B cell (primary cell): Measurements from ENCODE around the gene AFF3. TPM values are rescaled to one million over a fixed set of nuclear protein-coding genes. Genes with fewer than 3 reads are reported as not detected.

ENCODE experiments used
- ATAC-seq: fragments of 200-7000 bp; cut with Tn5 transposase; one replicate; pipeline ENCODE4 v1.10.0; 2021; ENCODE audit warnings: low read depth, mild to moderate bottlenecking, moderate number of reproducible peaks, moderate library complexity
- CTCF ChIA-PET: fragments of 350-600 bp; sonication (Branson Sonifier 250); formaldehyde crosslinking; loops from one replicate; lab custom pipeline; 2021; ENCODE audit warnings: antibody characterized with exemption, inconsistent platforms; lab: Charles Lee
- POLR2A ChIA-PET: fragments of 350-600 bp; sonication (Branson Sonifier 250); formaldehyde crosslinking; loops from one replicate; lab custom pipeline; 2021; ENCODE audit warnings: antibody characterized with exemption; lab: Charles Lee
- DNase-seq: peaks from one replicate; pipeline ENCODE4 v3.0.0; 2013
- H2AFZ ChIP-seq: 2 replicates; pipeline ENCODE4 v1.6.1; 2012; ENCODE audit warnings: mild to moderate bottlenecking, low read depth, low read length; ENCODE audit not compliant: insufficient read depth, poor library complexity, severe bottlenecking
- H3K27ac ChIP-seq, 2 donors: 1 replicate in 1 of 2; 2 replicates in 1 of 2; pipeline ENCODE4 v1.5.1; 2012 to 2013; ENCODE audit warnings: low read length in 2 of 2, mild to moderate bottlenecking in 2 of 2, moderate library complexity in 1 of 2
- H3K27me3 ChIP-seq, 4 experiments: fragments of 200-600 bp in 1 of 4; sonication (generic) in 1 of 4; replicated peaks in 1 of 4; 1 replicate in 2 of 4; 2 replicates in 2 of 4; pipeline versions ENCODE4 v1.6.1 to v1.7.0; 2013 to 2016; ENCODE audit warnings: low read length in 3 of 4, mild to moderate bottlenecking in 2 of 4, mixed read lengths in 1 of 4, moderate library complexity in 1 of 4; ENCODE audit not compliant: insufficient read depth in 4 of 4, control insufficient read depth in 3 of 4; ENCODE audit errors: control extremely low read depth in 1 of 4
- H3K36me3 ChIP-seq, 2 experiments: replicated peaks in 1 of 2; 1 replicate in 1 of 2; 2 replicates in 1 of 2; pipeline versions ENCODE4 v1.6.1 to v1.7.1; 2013; ENCODE audit warnings: low read length in 1 of 2; ENCODE audit not compliant: insufficient read depth in 2 of 2, control insufficient read depth in 1 of 2; ENCODE audit errors: control extremely low read depth in 1 of 2, extremely low read depth in 1 of 2
- H3K4me1 ChIP-seq, 2 donors: fragments of 200-600 bp in 1 of 2; sonication (generic) in 1 of 2; 1 replicate in 1 of 2; 2 replicates in 1 of 2; pipeline versions ENCODE4 v1.5.1 to v1.6.1; 2013 to 2017; ENCODE audit warnings: low read length in 2 of 2; ENCODE audit not compliant: control insufficient read depth in 2 of 2, insufficient read depth in 2 of 2
- H3K4me2 ChIP-seq: replicated peaks from 2 replicates; pipeline ENCODE3; 2012; ENCODE audit warnings: mild to moderate bottlenecking, low read depth, low read length; ENCODE audit not compliant: poor library complexity, severe bottlenecking
- H3K4me3 ChIP-seq, 5 experiments: fragments of 200-600 bp in 1 of 5; sonication (generic) in 1 of 5; 1 replicate in 3 of 5; 2 replicates in 2 of 5; pipeline versions ENCODE4 v1.5.1 to v1.7.0; 2011 to 2016; ENCODE audit warnings: low read length in 4 of 5, mild to moderate bottlenecking in 4 of 5, low read depth in 2 of 5, control low read depth in 1 of 5, moderate library complexity in 1 of 5; ENCODE audit not compliant: insufficient read depth in 1 of 5; ENCODE audit errors: control extremely low read depth in 1 of 5, extremely low read depth in 1 of 5
- H3K79me2 ChIP-seq: fragments of 200-600 bp; sonication (generic); one replicate; pipeline ENCODE4 v1.6.0; 2016; ENCODE audit warnings: low read length; ENCODE audit not compliant: control insufficient read depth, insufficient read depth
- H3K9ac ChIP-seq: fragments of 200-600 bp; sonication (generic); 2 replicates; pipeline ENCODE4 v1.6.1; 2017; ENCODE audit warnings: mild to moderate bottlenecking, low read length, moderate library complexity
- H3K9me3 ChIP-seq, 3 donors: one replicate each; pipeline versions ENCODE4 v1.6.1 to v1.7.1; 2013; ENCODE audit warnings: low read length in 2 of 3; ENCODE audit not compliant: control insufficient read depth in 2 of 3, insufficient read depth in 1 of 3; ENCODE audit errors: control extremely low read depth in 1 of 3
- H4K20me1 ChIP-seq: 2 replicates; pipeline ENCODE4 v1.6.0; 2012; ENCODE audit warnings: mild to moderate bottlenecking, low read length; ENCODE audit not compliant: insufficient read depth, control insufficient read depth, poor library complexity, severe bottlenecking
- H3K27ac Mint-ChIP-seq: one replicate; pipeline ENCODE4 v1.8.0; 2021; ENCODE audit warnings: mixed read lengths
- H3K27me3 Mint-ChIP-seq: one replicate; pipeline ENCODE4 v1.8.0; 2021; ENCODE audit warnings: mixed read lengths
- H3K4me1 Mint-ChIP-seq: one replicate; pipeline ENCODE4 v1.8.0; 2021; ENCODE audit warnings: mixed read lengths
- H3K4me3 Mint-ChIP-seq: one replicate; pipeline ENCODE4 v1.8.0; 2021; ENCODE audit warnings: mixed read lengths
- H3K9me3 Mint-ChIP-seq: one replicate; pipeline ENCODE4 v1.8.0; 2022; ENCODE audit warnings: mixed read lengths; ENCODE audit not compliant: insufficient read depth
- EZH2 ChIP-seq: IDR thresholded peaks from 2 replicates; pipeline ENCODE4 v1.6.1; 2012; ENCODE audit warnings: borderline replicate concordance, low read depth, mild to moderate bottlenecking, moderate library complexity, low read length; ENCODE audit not compliant: insufficient read depth, poor library complexity, severe bottlenecking
- WGBS: methylation state at CpG from one replicate; pipeline ENCODE4 v1.1.5; 2013; ENCODE audit warnings: missing lambda C conversion rate; ENCODE audit not compliant: insufficient coverage; 5-methylcytosine and 5-hydroxymethylcytosine counted together
- intact Hi-C: fragments of 100-400 bp; cut with micrococcal nuclease; formaldehyde crosslinking; loops from one replicate; pipeline ENCODE4 v1.10.0; 2022
- polyA plus RNA-seq: library from polyadenylated mRNA; depleted of rRNA; stranded (reverse); fragments of >200 nt; gene quantifications from 2 replicates; pipeline ENCODE4 v1.2.3, GENCODE V29; 2012
- total RNA-seq, 2 donors: library from RNA; stranded (reverse); fragments of 120-200 nt in 1 of 2; gene quantifications; 1 replicate in 1 of 2; 2 replicates in 1 of 2; pipeline versions ENCODE4 v1.2.3 to v1.2.4, GENCODE V29; 2013 to 2022
- TF ChIP-seq, protein P1 (sequence below): fragments of 200-600 bp; IDR thresholded peaks from one replicate; pipeline ENCODE4 v1.8.0; 2022; ENCODE audit warnings: antibody characterized with exemption, mild to moderate bottlenecking

AFF3 gene
- total and polyA plus RNA-seq, 2 donors (not counting 1 experiment from before 2014, with no cell fraction given), result 117 to 830 TPM

DNA sequence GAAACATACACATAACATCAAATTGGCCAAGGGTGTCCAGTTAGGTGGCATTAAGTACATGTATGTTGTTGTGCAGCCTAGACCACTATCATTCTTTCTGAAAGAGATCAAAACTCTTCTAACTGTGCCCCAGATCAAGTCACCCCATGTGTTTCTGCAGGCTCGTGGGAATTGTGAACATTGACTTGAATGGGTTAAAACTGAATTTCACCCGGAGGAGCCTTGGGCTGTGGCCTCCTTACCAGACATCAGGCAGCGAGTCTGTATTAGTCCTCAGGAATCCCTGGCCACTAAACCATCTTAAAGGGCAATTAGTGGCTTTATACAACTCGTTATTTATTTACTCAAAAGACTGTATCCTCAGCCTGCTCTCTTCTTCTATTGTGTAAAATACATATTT lies 503.6 kb downstream of the AFF3 start:
- Histone ChIP-seq H3K79me2 (peaks cover 38% of the 10 kb centered on the region), H3K4me3 (no peak overlapping the region), H2AFZ (no peak overlapping the region), H3K27me3 (no peaks in the 10 kb centered on the region), H3K4me2 (peak overlapping the region; percentile 64), H3K27ac (peak overlapping the region in 1 of 2 donors; percentile 69), H3K4me1 (peaks cover 46 to 52% of the 10 kb centered on the region in 2 donors), H3K9me3 (peaks cover 0 to 22% (median 6%) of the 10 kb centered on the region in 3 donors), H3K36me3 (peaks cover 0 to 28% of the 10 kb centered on the region in 2 experiments), H3K9ac (no peak overlapping the region), H4K20me1 (peaks cover 62% of the 10 kb centered on the region)
- Mint-ChIP-seq H3K27ac (peak overlapping the region; percentile 78), H3K4me1 (peaks cover 75% of the 10 kb centered on the region), H3K9me3 (no peaks in the 10 kb centered on the region), H3K27me3 (no peaks in the 10 kb centered on the region), H3K4me3 (peak overlapping the region; percentile 65)
- no peak for DNase-seq
- ChIA-PET POLR2A (no interaction called here), CTCF (no interaction called here)
- 90% methylated on average over 2 of the region's 4 CpGs for WGBS
- no peak for TF ChIP-seq EZH2
- TF ChIP-seq, protein P1, sequence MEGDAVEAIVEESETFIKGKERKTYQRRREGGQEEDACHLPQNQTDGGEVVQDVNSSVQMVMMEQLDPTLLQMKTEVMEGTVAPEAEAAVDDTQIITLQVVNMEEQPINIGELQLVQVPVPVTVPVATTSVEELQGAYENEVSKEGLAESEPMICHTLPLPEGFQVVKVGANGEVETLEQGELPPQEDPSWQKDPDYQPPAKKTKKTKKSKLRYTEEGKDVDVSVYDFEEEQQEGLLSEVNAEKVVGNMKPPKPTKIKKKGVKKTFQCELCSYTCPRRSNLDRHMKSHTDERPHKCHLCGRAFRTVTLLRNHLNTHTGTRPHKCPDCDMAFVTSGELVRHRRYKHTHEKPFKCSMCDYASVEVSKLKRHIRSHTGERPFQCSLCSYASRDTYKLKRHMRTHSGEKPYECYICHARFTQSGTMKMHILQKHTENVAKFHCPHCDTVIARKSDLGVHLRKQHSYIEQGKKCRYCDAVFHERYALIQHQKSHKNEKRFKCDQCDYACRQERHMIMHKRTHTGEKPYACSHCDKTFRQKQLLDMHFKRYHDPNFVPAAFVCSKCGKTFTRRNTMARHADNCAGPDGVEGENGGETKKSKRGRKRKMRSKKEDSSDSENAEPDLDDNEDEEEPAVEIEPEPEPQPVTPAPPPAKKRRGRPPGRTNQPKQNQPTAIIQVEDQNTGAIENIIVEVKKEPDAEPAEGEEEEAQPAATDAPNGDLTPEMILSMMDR, result no peak
- no peak for ATAC-seq
- intact Hi-C loops, result no loop called here

GRCh38 chr2:99637159-99637697 lies 505.2 kb downstream of the AFF3 start:
- 40% methylated on average over 2 of the region's 7 CpGs for WGBS
- Mint-ChIP-seq H3K4me1 (peaks cover 73% of the 10 kb centered on the region), H3K4me3 (peak overlapping the region; percentile 29), H3K27me3 (no peaks in the 10 kb centered on the region), H3K9me3 (no peaks in the 10 kb centered on the region), H3K27ac (peak overlapping the region; percentile 16)
- H3K4me1 ChIP-seq, result peaks cover 46 to 48% of the 10 kb centered on the region in 2 donors
- no peak for TF ChIP-seq EZH2
- ChIA-PET POLR2A (no interaction called here), CTCF (no interaction called here)
- peak; percentile 32 for ATAC-seq
- peaks cover 65% of the 10 kb centered on the region for H4K20me1 ChIP-seq
- intact Hi-C loops, result no loop called here
- no peaks in the 10 kb centered on the region for H3K27me3 ChIP-seq
- peak overlapping the region; percentile 4 to 69 for H3K27ac ChIP-seq
- H3K4me3 ChIP-seq, result no peak overlapping the region
- peak overlapping the region; percentile 64 for H3K4me2 ChIP-seq
- peaks cover 0 to 22% of the 10 kb centered on the region in 2 experiments for H3K36me3 ChIP-seq
- DNase-seq, result peak; percentile 37
- H3K9ac ChIP-seq, result no peak overlapping the region
- peaks cover 0 to 30% (median 9%) of the 10 kb centered on the region in 3 donors for H3K9me3 ChIP-seq
- H2AFZ ChIP-seq, result no peak overlapping the region
- peaks cover 50% of the 10 kb centered on the region for H3K79me2 ChIP-seq
